Natural killer cell (primary cell): ENCODE data around the gene NLGN2. TPM values are rescaled to one million over a fixed set of nuclear protein-coding genes. Genes with fewer than 3 reads are reported as not detected.

Source experiments
- ATAC-seq, 3 donors: fragments of 150-1000 bp in 2 of 3; fragments of 200-7000 bp in 1 of 3; cut with Tn5 transposase; 1 replicate in 1 of 3; 2 replicates in 2 of 3; pipeline ENCODE4 v1.10.0; 2021; ENCODE audit warnings: mild to moderate bottlenecking in 2 of 3, moderate library complexity in 2 of 3
- DNase-seq, 2 donors: peaks; one replicate each; pipeline versions ENCODE4 v3.0.0 to v3.0.0-alpha.2; 2013 to 2021; ENCODE audit warnings: mixed read lengths in 1 of 2
- H3K27ac ChIP-seq: one replicate; pipeline ENCODE4 v1.5.1; 2013; ENCODE audit warnings: mild to moderate bottlenecking, low read length
- H3K27me3 ChIP-seq: one replicate; pipeline ENCODE4 v1.6.1; 2013; ENCODE audit warnings: low read length; ENCODE audit not compliant: control insufficient read depth, insufficient read depth
- H3K36me3 ChIP-seq: one replicate; pipeline ENCODE4 v1.6.1; 2013; ENCODE audit warnings: low read length; ENCODE audit not compliant: control insufficient read depth, insufficient read depth
- H3K4me1 ChIP-seq: one replicate; pipeline ENCODE4 v1.6.1; 2013; ENCODE audit warnings: low read length; ENCODE audit not compliant: control insufficient read depth, insufficient read depth
- H3K4me3 ChIP-seq: one replicate; pipeline ENCODE4 v1.5.1; 2013; ENCODE audit warnings: low read length
- H3K9me3 ChIP-seq: one replicate; pipeline ENCODE4 v1.6.1; 2013; ENCODE audit warnings: low read length; ENCODE audit not compliant: control insufficient read depth, insufficient read depth
- H3K27ac Mint-ChIP-seq, 2 donors: one replicate each; pipeline ENCODE4 v1.8.0; 2022; ENCODE audit warnings: mild to moderate bottlenecking in 2 of 2, mixed read lengths in 2 of 2, moderate library complexity in 1 of 2
- H3K27me3 Mint-ChIP-seq, 2 donors: one replicate each; pipeline ENCODE4 v1.8.0; 2022; ENCODE audit warnings: low read depth in 2 of 2, mixed read lengths in 2 of 2
- H3K36me3 Mint-ChIP-seq: one replicate; pipeline ENCODE4 v1.8.0; 2022; ENCODE audit warnings: mixed read lengths
- H3K4me1 Mint-ChIP-seq, 2 donors: one replicate each; pipeline ENCODE4 v1.8.0; 2022; ENCODE audit warnings: mixed read lengths in 2 of 2
- H3K4me3 Mint-ChIP-seq: one replicate; pipeline ENCODE4 v1.8.0; 2022; ENCODE audit warnings: mild to moderate bottlenecking, moderate library complexity, mixed read lengths
- H3K9me3 Mint-ChIP-seq, 2 donors: one replicate each; pipeline ENCODE4 v1.8.0; 2022; ENCODE audit warnings: mixed read lengths in 2 of 2
- WGBS: methylation state at CpG from one replicate; pipeline ENCODE4 v1.1.7; 2013; ENCODE audit warnings: missing lambda C conversion rate; ENCODE audit not compliant: insufficient coverage; 5-methylcytosine and 5-hydroxymethylcytosine counted together
- intact Hi-C: fragments of 100-400 bp; cut with micrococcal nuclease; formaldehyde crosslinking; loops from one replicate; pipeline ENCODE4 v1.14.2; 2022
- total RNA-seq, 4 donors: library from RNA; stranded (reverse); fragments of 120-200 nt in 1 of 4; gene quantifications; one replicate each; pipeline versions ENCODE4 v1.2.3 to v1.2.4, GENCODE V29; 2013 to 2022
- TF ChIP-seq, protein P1 (sequence below): fragments of 200-600 bp; IDR thresholded peaks from one replicate; pipeline ENCODE4 v1.8.0; 2022; ENCODE audit warnings: antibody characterized with exemption

NLGN2 gene
- total RNA-seq, 3 donors from 2014 or later (not counting 1 experiment from before 2014, with no cell fraction given): 2.8 to 3.4 (median 3.1) TPM

DNA sequence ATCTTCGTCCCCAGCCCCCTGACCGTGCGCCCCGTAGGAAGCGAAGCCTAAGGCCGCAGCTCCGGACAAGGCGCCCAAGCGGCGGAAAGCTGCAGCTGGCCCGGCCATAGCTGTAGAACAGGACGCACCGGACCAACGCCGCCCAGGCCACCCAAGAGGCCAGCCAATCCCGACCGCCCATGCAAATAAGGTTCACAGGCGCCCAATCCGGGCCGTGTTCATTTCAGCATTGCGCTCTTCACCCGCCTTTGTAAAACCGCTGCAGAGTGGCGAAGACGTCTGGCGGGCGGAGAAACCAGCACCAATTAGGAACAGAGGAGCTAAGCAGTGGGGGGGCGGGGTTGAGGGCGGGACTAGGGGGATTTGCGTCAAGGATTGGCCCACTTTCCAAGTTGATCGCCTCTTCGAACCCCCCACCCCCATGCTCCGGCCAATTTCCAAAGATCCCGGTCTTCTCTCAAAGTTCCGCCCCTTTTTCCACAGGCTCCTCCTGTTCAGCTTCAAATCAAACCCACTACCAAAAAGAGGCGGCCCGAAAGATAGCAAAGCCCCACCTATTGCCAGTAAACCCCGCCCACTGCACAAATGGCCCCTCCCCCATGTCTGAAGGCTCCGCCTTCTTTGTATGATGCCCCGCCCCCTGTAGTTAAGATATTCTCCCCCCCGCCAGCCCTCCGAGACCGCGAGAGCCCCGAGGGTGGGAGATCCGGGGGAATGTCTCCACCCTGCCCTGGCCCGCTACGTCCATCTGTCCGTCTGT lies 3.5 kb upstream of the NLGN2 start, which contains the start of gene TMEM256:
Gene TMEM256 (minus strand): TSS at position 121 of the 760 bp plus-strand sequence. CDS start 13 bp downstream, at position 108.
- Histone ChIP-seq H3K4me3 (peak within 1 kb of the TSS; percentile 69), H3K36me3 (no peaks in the 10 kb centered on the region), H3K9me3 (no peaks in the 10 kb centered on the region), H3K27ac (peak within 1 kb of the TSS; percentile 93), H3K4me1 (peaks cover 28% of the 10 kb centered on the region), H3K27me3 (peaks cover 3% of the 10 kb centered on the region)
- TF ChIP-seq, protein P1, sequence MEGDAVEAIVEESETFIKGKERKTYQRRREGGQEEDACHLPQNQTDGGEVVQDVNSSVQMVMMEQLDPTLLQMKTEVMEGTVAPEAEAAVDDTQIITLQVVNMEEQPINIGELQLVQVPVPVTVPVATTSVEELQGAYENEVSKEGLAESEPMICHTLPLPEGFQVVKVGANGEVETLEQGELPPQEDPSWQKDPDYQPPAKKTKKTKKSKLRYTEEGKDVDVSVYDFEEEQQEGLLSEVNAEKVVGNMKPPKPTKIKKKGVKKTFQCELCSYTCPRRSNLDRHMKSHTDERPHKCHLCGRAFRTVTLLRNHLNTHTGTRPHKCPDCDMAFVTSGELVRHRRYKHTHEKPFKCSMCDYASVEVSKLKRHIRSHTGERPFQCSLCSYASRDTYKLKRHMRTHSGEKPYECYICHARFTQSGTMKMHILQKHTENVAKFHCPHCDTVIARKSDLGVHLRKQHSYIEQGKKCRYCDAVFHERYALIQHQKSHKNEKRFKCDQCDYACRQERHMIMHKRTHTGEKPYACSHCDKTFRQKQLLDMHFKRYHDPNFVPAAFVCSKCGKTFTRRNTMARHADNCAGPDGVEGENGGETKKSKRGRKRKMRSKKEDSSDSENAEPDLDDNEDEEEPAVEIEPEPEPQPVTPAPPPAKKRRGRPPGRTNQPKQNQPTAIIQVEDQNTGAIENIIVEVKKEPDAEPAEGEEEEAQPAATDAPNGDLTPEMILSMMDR: no peak
- Mint-ChIP-seq H3K9me3 (no peaks in the 10 kb centered on the region), H3K4me3 (peak within 1 kb of the TSS; percentile 92), H3K27me3 (peaks cover 3 to 12% of the 10 kb centered on the region in 2 donors), H3K27ac (peak within 1 kb of the TSS; percentile 90 to 96), H3K4me1 (peaks cover 8 to 30% of the 10 kb centered on the region in 2 donors), H3K36me3 (no peaks in the 10 kb centered on the region)
- peak; percentile 94 to 98 for DNase-seq
- 0% methylated on average over 47 of the region's 49 CpGs for whole genome bisulfite sequencing
- ATAC-seq: peak; percentile 85 to 93 (median 86)
- intact Hi-C loops: loop anchor here (1.0 kb wide), 2 partner anchors 10 to 31 kb away; partner anchors contain the start of genes PLSCR3 and TMEM102

DNA sequence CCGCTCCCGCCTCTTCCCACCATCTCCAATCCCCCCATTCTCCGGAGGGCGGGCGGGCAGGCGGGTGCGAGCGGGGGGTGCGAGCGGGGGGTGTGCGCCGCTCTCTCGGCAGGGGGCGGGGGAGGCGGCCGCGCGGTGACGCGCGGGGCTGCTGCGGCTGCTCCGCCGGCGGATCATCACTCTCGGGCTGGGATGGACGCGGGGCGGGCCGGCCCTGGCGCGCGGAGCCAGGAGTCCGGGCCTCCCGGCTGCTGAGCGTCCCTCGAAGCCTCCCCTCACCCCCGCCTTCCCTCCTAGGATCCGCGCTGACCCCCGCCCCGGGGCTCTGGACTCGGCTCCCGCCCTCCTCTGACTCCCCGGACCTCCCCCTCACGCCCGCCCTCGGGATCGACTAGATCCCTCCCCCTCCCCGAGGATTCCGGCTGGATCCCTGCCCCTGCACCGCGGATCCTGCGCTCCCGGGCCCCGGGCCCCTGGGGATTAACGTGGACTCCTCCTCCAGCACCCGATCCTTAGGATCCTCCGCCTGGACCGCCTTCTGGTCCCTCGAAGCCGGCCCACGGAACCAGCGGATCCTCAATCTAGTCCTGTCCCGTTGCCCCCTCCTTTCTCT lies 2.8 kb upstream of the NLGN2 start:
- H3K4me3 Mint-ChIP-seq: peak overlapping the region; percentile 92
- ATAC-seq (peak; percentile 52 to 64 (median 53)), DNase-seq (peak in 1 of 2 donors; percentile 86)
- H3K27ac ChIP-seq: peak overlapping the region; percentile 93
- H3K4me1 ChIP-seq: peaks cover 28% of the 10 kb centered on the region
- H3K4me3 ChIP-seq: peak overlapping the region; percentile 69
- peak overlapping the region; percentile 90 to 96 for H3K27ac Mint-ChIP-seq
- H3K36me3 ChIP-seq: no peaks in the 10 kb centered on the region
- TF ChIP-seq, protein P1: no peak
- peaks cover 8 to 31% of the 10 kb centered on the region in 2 donors for H3K4me1 Mint-ChIP-seq
- under 1% methylated on average over 65 of the region's 65 CpGs for WGBS
- no peaks in the 10 kb centered on the region for H3K9me3 ChIP-seq
- intact Hi-C loops: loop anchor here (1.0 kb wide), 2 partner anchors 11 to 30 kb away; partner anchors contain the start of genes PLSCR3 and TMEM102
- H3K27me3 ChIP-seq: peaks cover 3% of the 10 kb centered on the region
- H3K36me3 Mint-ChIP-seq: no peaks in the 10 kb centered on the region
- H3K9me3 Mint-ChIP-seq: no peaks in the 10 kb centered on the region
- H3K27me3 Mint-ChIP-seq: peaks cover 6 to 18% of the 10 kb centered on the region in 2 donors

DNA sequence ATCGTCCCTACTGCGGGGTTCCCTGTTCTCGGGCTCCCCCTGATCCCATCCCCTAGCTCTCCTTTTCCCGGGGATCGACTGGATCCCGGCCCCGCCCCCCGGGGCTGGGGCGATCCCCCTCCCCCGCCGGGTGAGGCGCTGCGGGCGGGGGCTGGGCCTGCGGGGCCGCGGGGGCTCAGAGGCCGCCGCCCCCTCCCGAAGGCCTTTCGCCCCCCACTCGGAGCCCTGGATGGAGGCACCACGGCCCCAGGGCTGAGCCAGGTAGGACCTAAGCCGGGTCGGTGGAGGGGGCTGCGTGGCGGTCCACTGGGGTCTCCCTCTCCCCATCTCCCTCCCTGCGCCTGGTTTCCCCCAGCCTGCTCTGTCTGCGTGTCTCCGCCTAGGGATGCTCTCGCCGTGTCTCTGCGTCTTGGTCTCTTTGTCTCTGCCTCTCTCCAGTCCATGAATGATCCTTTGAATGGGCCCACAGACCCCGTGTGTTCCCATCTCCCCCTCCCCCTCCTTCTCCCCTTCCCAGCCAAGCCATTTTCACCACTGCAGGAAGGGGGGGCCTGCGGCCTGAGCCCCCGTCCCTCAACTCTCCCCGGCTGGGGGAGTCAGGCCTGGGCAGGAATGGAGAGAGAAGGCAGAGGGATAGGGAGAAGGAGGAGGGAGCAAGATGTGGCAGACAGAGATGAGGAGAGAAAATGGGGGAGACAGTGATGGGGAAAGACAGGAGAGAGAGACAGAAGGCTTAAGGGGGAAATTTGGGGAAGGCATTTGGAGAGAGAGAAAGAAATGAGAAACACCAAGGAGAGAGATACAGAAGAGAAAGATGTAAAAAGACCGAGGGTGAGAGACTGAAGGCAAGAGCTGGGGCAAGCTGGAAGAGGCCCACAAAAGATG lies 2.1 kb upstream of the NLGN2 start:
- no peak for DNase-seq
- peaks cover 6 to 20% of the 10 kb centered on the region in 2 donors for H3K27me3 Mint-ChIP-seq
- H3K4me3 Mint-ChIP-seq: peak overlapping the region; percentile 90
- TF ChIP-seq, protein P1: no peak
- ATAC-seq: no peak
- peaks cover 8 to 31% of the 10 kb centered on the region in 2 donors for H3K4me1 Mint-ChIP-seq
- Histone ChIP-seq H3K4me3 (peak overlapping the region; percentile 69), H3K9me3 (no peaks in the 10 kb centered on the region), H3K4me1 (peaks cover 28% of the 10 kb centered on the region), H3K27me3 (peaks cover 3% of the 10 kb centered on the region), H3K27ac (no peak overlapping the region), H3K36me3 (no peaks in the 10 kb centered on the region)
- peak overlapping the region; percentile 1 to 96 for H3K27ac Mint-ChIP-seq
- H3K9me3 Mint-ChIP-seq: no peaks in the 10 kb centered on the region
- no peaks in the 10 kb centered on the region for H3K36me3 Mint-ChIP-seq
- 27% methylated on average over 34 of the region's 38 CpGs for WGBS
- intact Hi-C loops: no loop called here
